ENCODE results near the gene ZNF750. TPM values are rescaled to one million over a fixed set of nuclear protein-coding genes. Genes with fewer than 3 reads are reported as not detected.

Gene ZNF750
- total and polyA plus RNA-seq, 2 donors (not counting 3 experiments of a cell fraction or from before 2014, with no cell fraction given), result 0.15 to 0.80 TPM

- H3K9me1 ChIP-seq (replicated peaks; ENCODE audit: control insufficient read depth, extremely low read depth, insufficient read depth, low read length), result no peaks in the 10 kb centered on the region
- H4K20me1 ChIP-seq (replicated peaks; ENCODE audit: control insufficient read depth, extremely low read depth, insufficient read depth, low read length), result no peaks in the 10 kb centered on the region
- intact Hi-C loops (cut with micrococcal nuclease), result loop anchor here (2.0 kb wide), 1 partner anchor 55 kb away; no protein-coding TSS in a partner anchor
- FAIRE-seq (no peak), DNase-seq (ENCODE audit: low read depth, low spot score) (no peak)
- dilution Hi-C loops (cut with MboI; ENCODE audit: extremely low pct_ligation_motif_present, low sequenced_read_pairs), result no loop called here
- no TSS peak for BruUV-seq (replicated peaks)
- no peak for TF ChIP-seq MAX (IDR thresholded peaks at IDR 0.05; ENCODE audit: insufficient read depth, insufficient read length)
- TF ChIP-seq POLR2AphosphoS5 (IDR thresholded peaks at IDR 0.05; ENCODE audit: insufficient read depth, low read depth, low read length), result no peak
- TF ChIP-seq MYC (IDR thresholded peaks at IDR 0.05; ENCODE audit: low read depth, low read length), result no peak
- no peak for TF ChIP-seq JUN (IDR thresholded peaks at IDR 0.05; ENCODE audit: borderline replicate concordance, insufficient read depth, insufficient read length, low read depth)
- no peak for TF ChIP-seq POLR2A (IDR thresholded peaks at IDR 0.05; ENCODE audit: low read depth, low read length)
- no peak for TF ChIP-seq EZH2 (IDR thresholded peaks at IDR 0.05; ENCODE audit: borderline replicate concordance, low read depth, low read length, severe bottlenecking)
- TF ChIP-seq FOS (IDR thresholded peaks at IDR 0.05; ENCODE audit: borderline replicate concordance, insufficient read depth, low read length), result no peak
- TF ChIP-seq GATA2 (IDR thresholded peaks at IDR 0.05; ENCODE audit: insufficient read depth, insufficient read length, low read depth, low read length), result no peak
- TF ChIP-seq CTCF (IDR thresholded peaks at IDR 0.05; ENCODE audit: extremely low read depth in 1 of 2, insufficient read depth in 1 of 2, low read depth in 1 of 2, low read length in 2 of 2), result no peak
- no peaks in the 10 kb centered on the region for H3K4me1 ChIP-seq (ENCODE audit: control insufficient read depth, extremely low read depth, insufficient read depth, low read length)
- H3K9ac ChIP-seq (replicated peaks; ENCODE audit: extremely low read depth, insufficient read depth, low read length), result no peak overlapping the region
- H3K4me3 ChIP-seq (replicated peaks in 1 of 3; ENCODE audit: insufficient read depth in 1 of 3, low read depth in 1 of 3, low read length in 3 of 3), result no peak overlapping the region
- no peaks in the 10 kb centered on the region for H3K27me3 ChIP-seq (ENCODE audit: control insufficient read depth in 2 of 2, insufficient read depth in 2 of 2, low read length in 2 of 2)
- no peaks in the 10 kb centered on the region for H3K36me3 ChIP-seq (ENCODE audit: control insufficient read depth in 2 of 2, extremely low read depth in 1 of 2, insufficient read depth in 2 of 2, low read length in 2 of 2)
- peaks cover 2% of the 10 kb centered on the region for H3K79me2 ChIP-seq (ENCODE audit: control insufficient read depth, insufficient read depth, low read length)
- ChIA-PET CTCF (interaction anchor here (0.8 to 1.3 kb wide), 2 partner anchors 86 to 124 kb away, joined by 3 to 4 read pairs; no protein-coding TSS in a partner anchor), POLR2A (no interaction called here)
- no peaks in the 10 kb centered on the region for H3K9me3 ChIP-seq (replicated peaks; ENCODE audit: control insufficient read depth, insufficient read depth, low read length)
- no peak overlapping the region for H2AFZ ChIP-seq (ENCODE audit: low read depth, low read length)
- H3K27ac ChIP-seq (ENCODE audit: insufficient read depth, low read depth, low read length), result no peak overlapping the region
- no peak overlapping the region for H3K4me2 ChIP-seq (ENCODE audit: insufficient read depth, low read length)
Measured at GRCh38 chr17:82789806-82790205, 50.0 kb downstream of the ZNF750 start.
